Mucosa of descending colon (tissue), 3 donors: ENCODE results near the gene GRIK5. TPM values are rescaled to one million over a fixed set of nuclear protein-coding genes. Genes with fewer than 3 reads are reported as not detected.

Experiments
- ATAC-seq: fragments of 200-7000 bp; cut with Tn5 transposase; one replicate; pipeline ENCODE4 v1.9.1; 2020; ENCODE audit warnings: mild to moderate bottlenecking, moderate library complexity
- DNase-seq, 3 donors: peaks; one replicate each; pipeline ENCODE4 v3.0.0-alpha.2; 2020
- H3K36me3 ChIP-seq: fragments of 200-600 bp; one replicate; pipeline ENCODE4 v1.8.0; 2021; ENCODE audit warnings: low read depth, mild to moderate bottlenecking
- H3K4me1 ChIP-seq: fragments of 200-600 bp; one replicate; pipeline ENCODE4 v1.8.0; 2021; ENCODE audit warnings: low read depth, mild to moderate bottlenecking
- H3K4me3 ChIP-seq: fragments of 200-600 bp; one replicate; pipeline ENCODE4 v1.8.0; 2021; ENCODE audit warnings: mild to moderate bottlenecking
- H3K9me3 ChIP-seq: fragments of 200-600 bp; one replicate; pipeline ENCODE4 v1.8.0; 2021; ENCODE audit warnings: mild to moderate bottlenecking
- intact Hi-C, 2 donors: fragments of 100-400 bp; cut with DNase I in 1 of 2; cut with micrococcal nuclease in 1 of 2; formaldehyde crosslinking; loops; one replicate each; pipeline versions ENCODE4 v1.11.0 to v1.11.1; 2022; cut with DNase I, micrococcal nuclease
- total RNA-seq, 3 donors: library from RNA; stranded (reverse); fragmentation: NEBNext Ultra II Directional in 2 of 3; extraction: Animal tissue kit (Norgen Biotek cat#: 25700) in 2 of 3; gene quantifications; one replicate each; pipeline versions ENCODE4 v1.2.1 to v1.2.4, GENCODE V29; 2021 to 2023
- TF ChIP-seq, protein P1 (sequence below): fragments of 200-600 bp; IDR thresholded peaks from one replicate; pipeline ENCODE4 v1.8.0; 2022; ENCODE audit warnings: antibody characterized with exemption, mild to moderate bottlenecking
- donor health status: DM: no; HTN: no; CAD: no; lungs with moderate emphysema.
- donor health status: DM: no; HTN: no; CAD: no.
- donor health status: DM: no; HTN: yes; CAD: no.

GRIK5 gene
- total RNA-seq, 3 donors from 2014 or later, result 0.67 to 25.8 (median 2.0) TPM

DNA sequence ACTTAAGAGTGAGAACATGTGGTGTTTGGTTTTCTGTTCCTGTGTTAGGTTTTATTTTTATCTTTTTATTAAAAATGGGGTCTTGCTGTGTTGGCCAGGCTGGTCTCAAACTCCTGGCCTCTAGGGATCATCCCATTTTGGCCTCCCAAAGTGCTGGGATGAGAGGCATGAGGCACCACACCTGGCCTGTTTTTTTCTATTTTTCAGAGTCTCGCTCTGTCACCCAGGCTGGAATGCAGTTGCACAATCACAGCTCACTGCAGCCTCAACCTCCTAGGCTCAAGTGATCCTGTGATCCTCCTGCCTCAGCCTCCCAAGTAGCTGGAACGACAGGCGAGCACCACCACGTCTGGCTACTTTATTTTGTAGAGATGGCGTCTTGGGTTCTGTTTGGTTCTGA lies 13.5 kb upstream of the GRIK5 start:
- ATAC-seq, result no peak

DNA sequence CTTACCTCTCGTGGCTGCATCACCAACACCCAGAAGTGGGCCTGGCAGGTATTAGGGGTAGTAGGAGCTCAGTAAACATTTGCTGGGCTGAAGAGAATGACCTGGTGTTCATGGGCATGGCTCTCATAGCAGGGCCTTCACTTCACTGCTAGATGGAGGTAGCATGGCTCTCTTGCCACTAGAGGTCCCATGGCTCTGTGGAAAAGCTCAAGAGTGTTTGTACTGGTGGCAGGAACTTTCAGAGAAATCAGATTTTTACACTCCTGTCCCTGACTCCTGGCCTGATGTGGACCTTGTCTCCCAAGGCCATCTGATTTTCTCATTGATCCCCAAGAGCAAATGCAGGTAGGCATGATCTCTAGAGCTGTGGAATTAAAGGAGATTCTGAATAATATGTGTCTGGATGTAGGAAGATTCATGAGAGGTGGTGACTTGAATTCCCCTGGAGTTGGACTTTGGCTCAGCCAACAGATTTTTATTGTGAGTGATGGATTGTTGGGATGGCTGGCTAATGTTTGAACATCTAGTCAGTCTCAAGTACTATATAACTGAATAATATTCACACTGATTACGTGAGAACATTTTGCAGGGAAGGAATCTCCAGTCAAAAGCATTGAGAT lies 11.7 kb upstream of the GRIK5 start:
- peak; percentile 74 for ATAC-seq

More for the DNA sequence above, 13.5 kb upstream of the GRIK5 start:
- intact Hi-C loops, result no loop called here
- peaks cover 16% of the 10 kb centered on the region for H3K4me1 ChIP-seq
- H3K9me3 ChIP-seq, result no peaks in the 10 kb centered on the region
- DNase-seq, result no peak
- H3K36me3 ChIP-seq, result no peaks in the 10 kb centered on the region
- TF ChIP-seq, protein P1, sequence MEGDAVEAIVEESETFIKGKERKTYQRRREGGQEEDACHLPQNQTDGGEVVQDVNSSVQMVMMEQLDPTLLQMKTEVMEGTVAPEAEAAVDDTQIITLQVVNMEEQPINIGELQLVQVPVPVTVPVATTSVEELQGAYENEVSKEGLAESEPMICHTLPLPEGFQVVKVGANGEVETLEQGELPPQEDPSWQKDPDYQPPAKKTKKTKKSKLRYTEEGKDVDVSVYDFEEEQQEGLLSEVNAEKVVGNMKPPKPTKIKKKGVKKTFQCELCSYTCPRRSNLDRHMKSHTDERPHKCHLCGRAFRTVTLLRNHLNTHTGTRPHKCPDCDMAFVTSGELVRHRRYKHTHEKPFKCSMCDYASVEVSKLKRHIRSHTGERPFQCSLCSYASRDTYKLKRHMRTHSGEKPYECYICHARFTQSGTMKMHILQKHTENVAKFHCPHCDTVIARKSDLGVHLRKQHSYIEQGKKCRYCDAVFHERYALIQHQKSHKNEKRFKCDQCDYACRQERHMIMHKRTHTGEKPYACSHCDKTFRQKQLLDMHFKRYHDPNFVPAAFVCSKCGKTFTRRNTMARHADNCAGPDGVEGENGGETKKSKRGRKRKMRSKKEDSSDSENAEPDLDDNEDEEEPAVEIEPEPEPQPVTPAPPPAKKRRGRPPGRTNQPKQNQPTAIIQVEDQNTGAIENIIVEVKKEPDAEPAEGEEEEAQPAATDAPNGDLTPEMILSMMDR, result no peak
- H3K4me3 ChIP-seq, result no peak overlapping the region

DNA sequence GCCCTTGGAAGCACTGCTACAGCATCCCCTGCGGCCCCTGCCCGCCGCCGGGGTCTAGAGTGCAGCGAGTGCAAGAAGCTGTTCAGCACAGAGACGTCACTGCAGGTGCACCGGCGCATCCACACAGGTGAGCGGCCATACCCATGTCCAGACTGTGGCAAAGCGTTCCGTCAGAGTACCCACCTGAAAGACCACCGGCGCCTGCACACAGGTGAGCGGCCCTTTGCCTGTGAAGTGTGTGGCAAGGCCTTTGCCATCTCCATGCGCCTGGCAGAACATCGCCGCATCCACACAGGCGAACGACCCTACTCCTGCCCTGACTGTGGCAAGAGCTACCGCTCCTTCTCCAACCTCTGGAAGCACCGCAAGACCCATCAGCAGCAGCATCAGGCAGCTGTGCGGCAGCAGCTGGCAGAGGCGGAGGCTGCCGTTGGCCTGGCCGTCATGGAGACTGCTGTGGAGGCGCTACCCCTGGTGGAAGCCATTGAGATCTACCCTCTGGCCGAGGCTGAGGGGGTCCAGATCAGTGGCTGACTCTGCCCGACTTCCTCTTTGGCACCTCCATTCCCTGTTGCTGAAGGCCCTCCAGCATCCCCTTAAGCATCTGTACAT lies 10.9 kb upstream of the GRIK5 start:
- Histone ChIP-seq H3K4me1 (peaks cover 31% of the 10 kb centered on the region), H3K9me3 (no peaks in the 10 kb centered on the region), H3K4me3 (no peak overlapping the region), H3K36me3 (peaks cover 2% of the 10 kb centered on the region)
- TF ChIP-seq, protein P1, result no peak
- intact Hi-C loops, result no loop called here
- peak in 1 of 3 donors; percentile 26 for DNase-seq
- no peak for ATAC-seq

More for the DNA sequence above, 11.7 kb upstream of the GRIK5 start:
- Histone ChIP-seq H3K36me3 (no peaks in the 10 kb centered on the region), H3K4me3 (no peak overlapping the region), H3K4me1 (peaks cover 30% of the 10 kb centered on the region), H3K9me3 (no peaks in the 10 kb centered on the region)
- DNase-seq, result peak in 1 of 3 donors; percentile 47
- TF ChIP-seq, protein P1, result no peak
- intact Hi-C loops, result no loop called here

DNA sequence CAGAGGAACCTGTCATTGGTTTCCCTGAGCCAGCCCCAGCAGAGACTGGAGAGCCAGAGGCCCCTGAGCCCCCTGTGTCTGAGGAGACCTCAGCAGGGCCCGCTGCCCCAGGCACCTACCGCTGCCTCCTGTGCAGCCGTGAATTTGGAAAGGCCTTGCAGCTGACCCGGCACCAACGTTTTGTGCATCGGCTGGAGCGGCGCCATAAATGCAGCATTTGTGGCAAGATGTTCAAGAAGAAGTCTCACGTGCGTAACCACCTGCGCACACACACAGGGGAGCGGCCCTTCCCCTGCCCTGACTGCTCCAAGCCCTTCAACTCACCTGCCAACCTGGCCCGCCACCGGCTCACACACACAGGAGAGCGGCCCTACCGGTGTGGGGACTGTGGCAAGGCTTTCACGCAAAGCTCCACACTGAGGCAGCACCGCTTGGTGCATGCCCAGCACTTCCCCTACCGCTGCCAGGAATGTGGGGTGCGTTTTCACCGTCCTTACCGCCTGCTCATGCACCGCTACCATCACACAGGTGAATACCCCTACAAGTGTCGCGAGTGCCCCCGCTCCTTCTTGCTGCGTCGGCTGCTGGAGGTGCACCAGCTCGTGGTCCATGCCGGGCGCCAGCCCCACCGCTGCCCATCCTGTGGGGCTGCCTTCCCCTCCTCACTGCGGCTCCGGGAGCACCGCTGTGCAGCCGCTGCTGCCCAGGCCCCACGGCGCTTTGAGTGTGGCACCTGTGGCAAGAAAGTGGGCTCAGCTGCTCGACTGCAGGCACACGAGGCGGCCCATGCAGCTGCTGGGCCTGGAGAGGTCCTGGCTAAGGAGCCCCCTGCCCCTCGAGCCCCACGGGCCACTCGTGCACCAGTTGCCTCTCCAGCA lies 10.1 kb upstream of the GRIK5 start:
- H3K9me3 ChIP-seq, result no peaks in the 10 kb centered on the region
- DNase-seq (no peak), ATAC-seq (no peak)
- H3K4me3 ChIP-seq, result no peak overlapping the region
- intact Hi-C loops, result no loop called here
- peaks cover 3% of the 10 kb centered on the region for H3K36me3 ChIP-seq
- TF ChIP-seq, protein P1, result no peak
- peaks cover 34% of the 10 kb centered on the region for H3K4me1 ChIP-seq

DNA sequence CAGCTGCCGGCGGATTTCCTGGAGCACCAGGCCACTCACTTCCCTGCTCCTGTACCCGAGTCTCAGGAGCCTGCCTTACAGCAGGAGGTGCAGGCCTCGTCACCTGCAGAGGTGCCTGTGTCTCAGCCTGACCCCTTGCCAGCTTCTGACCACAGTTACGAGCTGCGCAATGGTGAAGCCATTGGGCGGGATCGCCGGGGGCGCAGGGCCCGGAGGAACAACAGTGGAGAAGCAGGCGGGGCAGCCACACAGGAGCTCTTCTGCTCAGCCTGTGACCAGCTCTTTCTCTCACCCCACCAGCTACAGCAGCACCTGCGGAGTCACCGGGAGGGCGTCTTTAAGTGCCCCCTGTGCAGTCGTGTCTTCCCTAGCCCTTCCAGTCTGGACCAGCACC lies 9.3 kb upstream of the GRIK5 start:
- ATAC-seq, result no peak

More for the DNA sequence above, 9.3 kb upstream of the GRIK5 start:
- DNase-seq, result no peak
- TF ChIP-seq, protein P1, result no peak
- intact Hi-C loops, result no loop called here
- H3K36me3 ChIP-seq, result peaks cover 3% of the 10 kb centered on the region
- no peaks in the 10 kb centered on the region for H3K9me3 ChIP-seq
- no peak overlapping the region for H3K4me3 ChIP-seq
- H3K4me1 ChIP-seq, result peaks cover 39% of the 10 kb centered on the region
